ENCODE data around the gene LVRN. TPM values are rescaled to one million over a fixed set of nuclear protein-coding genes. Genes with fewer than 3 reads are reported as not detected.

LVRN gene
- total and polyA plus RNA-seq, 12 donors: 0.19 to 3.7 (median 0.35) TPM

DNA sequence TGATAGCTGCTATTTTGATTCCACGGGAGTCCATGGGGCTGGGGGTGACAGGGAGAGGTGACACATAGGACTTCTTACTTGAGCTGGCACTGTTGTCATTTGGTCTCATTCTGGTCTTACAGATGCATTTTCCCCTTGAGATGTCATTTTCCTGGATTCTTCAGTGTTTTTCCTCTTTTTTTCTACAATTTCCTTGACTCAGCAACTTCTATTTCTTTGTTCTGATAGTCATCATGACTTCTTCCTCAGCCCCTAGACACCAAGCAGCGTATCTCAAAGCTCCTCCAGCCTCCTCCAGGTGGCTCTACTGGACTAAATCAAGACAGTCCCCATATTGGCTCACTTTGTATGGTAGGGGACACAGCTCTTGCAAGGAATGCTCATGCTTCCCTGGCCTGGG lies 16.5 kb downstream of the LVRN start:
- peaks cover 0 to 4% (median 0%) of the 10 kb centered on the region in 3 donors for H3K9me3 ChIP-seq (replicated peaks in 1 of 3)
- no peaks in the 10 kb centered on the region for H3K4me1 ChIP-seq (replicated peaks in 1 of 2)
- intact Hi-C loops (cut with DNase I): no loop called here
- H3K27me3 ChIP-seq: no peaks in the 10 kb centered on the region
- no peak overlapping the region for H3K4me3 ChIP-seq
- H3K36me3 ChIP-seq (replicated peaks in 1 of 2): no peaks in the 10 kb centered on the region
- WGBS, 4 donors: 86 to 94% (median 90%) methylated on average over 2 of the region's 2 CpGs
- no peak for DNase-seq
- no peak overlapping the region for H3K27ac ChIP-seq
- TF ChIP-seq, protein P1, sequence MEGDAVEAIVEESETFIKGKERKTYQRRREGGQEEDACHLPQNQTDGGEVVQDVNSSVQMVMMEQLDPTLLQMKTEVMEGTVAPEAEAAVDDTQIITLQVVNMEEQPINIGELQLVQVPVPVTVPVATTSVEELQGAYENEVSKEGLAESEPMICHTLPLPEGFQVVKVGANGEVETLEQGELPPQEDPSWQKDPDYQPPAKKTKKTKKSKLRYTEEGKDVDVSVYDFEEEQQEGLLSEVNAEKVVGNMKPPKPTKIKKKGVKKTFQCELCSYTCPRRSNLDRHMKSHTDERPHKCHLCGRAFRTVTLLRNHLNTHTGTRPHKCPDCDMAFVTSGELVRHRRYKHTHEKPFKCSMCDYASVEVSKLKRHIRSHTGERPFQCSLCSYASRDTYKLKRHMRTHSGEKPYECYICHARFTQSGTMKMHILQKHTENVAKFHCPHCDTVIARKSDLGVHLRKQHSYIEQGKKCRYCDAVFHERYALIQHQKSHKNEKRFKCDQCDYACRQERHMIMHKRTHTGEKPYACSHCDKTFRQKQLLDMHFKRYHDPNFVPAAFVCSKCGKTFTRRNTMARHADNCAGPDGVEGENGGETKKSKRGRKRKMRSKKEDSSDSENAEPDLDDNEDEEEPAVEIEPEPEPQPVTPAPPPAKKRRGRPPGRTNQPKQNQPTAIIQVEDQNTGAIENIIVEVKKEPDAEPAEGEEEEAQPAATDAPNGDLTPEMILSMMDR (IDR thresholded peaks at IDR 0.05): no peak
- TF ChIP-seq POLR2A (IDR thresholded peaks at IDR 0.05): no peak

DNA sequence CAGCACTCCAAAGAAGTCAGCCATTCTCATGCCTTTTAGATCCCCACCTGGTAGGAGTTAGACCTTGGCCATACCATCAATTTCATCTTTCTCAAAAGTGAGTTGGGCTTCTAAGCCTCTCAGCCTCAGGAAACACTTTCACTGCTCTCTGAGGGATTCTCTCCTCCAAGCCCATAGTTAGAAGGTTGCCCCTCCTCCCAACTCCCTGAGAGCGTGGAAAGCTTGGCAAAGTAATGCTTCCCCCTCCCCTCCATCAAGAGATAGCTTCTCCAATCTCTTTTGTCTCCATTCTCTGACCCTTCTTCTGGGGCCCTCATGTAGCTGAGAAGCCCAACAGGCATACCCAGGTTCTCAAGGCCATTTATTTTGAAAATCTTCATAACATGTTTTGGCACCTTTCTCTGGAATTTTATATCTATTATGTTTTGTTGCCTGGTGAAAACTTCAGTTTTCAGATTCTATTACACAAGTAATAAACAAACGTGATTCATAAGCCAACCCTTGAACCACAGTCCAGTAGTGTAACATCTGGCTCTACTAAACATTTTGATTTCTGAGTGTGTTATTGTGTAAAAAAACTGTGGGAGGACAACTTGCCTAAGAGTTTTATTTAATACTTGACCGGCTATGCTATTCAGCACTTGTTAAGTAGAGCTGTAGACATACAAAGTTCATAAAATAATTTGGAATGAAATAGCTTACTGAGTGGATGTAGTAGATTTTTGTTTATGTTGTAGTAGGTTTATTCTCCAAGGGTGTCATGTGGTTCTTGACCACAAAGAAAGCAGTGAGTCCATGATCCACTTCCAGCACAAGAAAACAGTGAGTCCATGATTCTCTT lies 17.1 kb downstream of the LVRN start:
- WGBS, 4 donors: 57 to 77% (median 69%) methylated on average over 3 of the region's 3 CpGs
- DNase-seq: no peak
- Histone ChIP-seq H3K27ac (no peak overlapping the region), H3K4me1 (replicated peaks in 1 of 2) (no peaks in the 10 kb centered on the region), H3K4me3 (no peak overlapping the region), H3K27me3 (no peaks in the 10 kb centered on the region), H3K36me3 (replicated peaks in 1 of 2) (no peaks in the 10 kb centered on the region), H3K9me3 (replicated peaks in 1 of 3) (peaks cover 0 to 4% (median 0%) of the 10 kb centered on the region in 3 donors)
- TF ChIP-seq, protein P1 (IDR thresholded peaks at IDR 0.05): no peak
- TF ChIP-seq POLR2A (IDR thresholded peaks at IDR 0.05): no peak
- intact Hi-C loops (cut with DNase I): no loop called here

DNA sequence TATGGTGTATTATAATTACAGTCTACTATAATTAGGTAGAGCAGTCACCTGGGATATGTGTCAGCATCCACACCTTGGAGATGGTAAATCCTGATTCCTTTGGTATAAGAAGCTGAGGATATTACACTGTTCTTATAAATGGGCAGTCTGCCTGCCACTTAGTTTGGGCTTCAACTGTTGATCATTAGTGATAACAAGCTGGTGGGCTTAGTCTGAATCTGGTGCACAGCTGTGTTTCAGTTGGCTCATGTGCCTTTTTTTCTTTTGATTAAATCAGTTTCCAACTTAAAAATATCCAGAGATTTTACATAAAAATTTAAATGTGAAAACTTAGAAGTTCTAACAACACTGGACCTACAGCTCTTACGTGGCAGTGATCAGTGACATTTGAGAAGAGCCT lies 21.2 kb downstream of the LVRN start:
- no peaks in the 10 kb centered on the region for H3K9me3 ChIP-seq (replicated peaks in 1 of 3)
- no peaks in the 10 kb centered on the region for H3K27me3 ChIP-seq
- 86 to 96% (median 95%) methylated on average over 1 of the region's 1 CpG for WGBS, 4 donors
- H3K4me1 ChIP-seq (replicated peaks in 1 of 2): no peaks in the 10 kb centered on the region
- intact Hi-C loops (cut with DNase I): no loop called here
- DNase-seq: no peak
- TF ChIP-seq, protein P1 (IDR thresholded peaks at IDR 0.05): no peak
- no peak for TF ChIP-seq POLR2A (IDR thresholded peaks at IDR 0.05)
- no peak overlapping the region for H3K4me3 ChIP-seq
- no peak overlapping the region for H3K27ac ChIP-seq
- no peaks in the 10 kb centered on the region for H3K36me3 ChIP-seq (replicated peaks in 1 of 2)

DNA sequence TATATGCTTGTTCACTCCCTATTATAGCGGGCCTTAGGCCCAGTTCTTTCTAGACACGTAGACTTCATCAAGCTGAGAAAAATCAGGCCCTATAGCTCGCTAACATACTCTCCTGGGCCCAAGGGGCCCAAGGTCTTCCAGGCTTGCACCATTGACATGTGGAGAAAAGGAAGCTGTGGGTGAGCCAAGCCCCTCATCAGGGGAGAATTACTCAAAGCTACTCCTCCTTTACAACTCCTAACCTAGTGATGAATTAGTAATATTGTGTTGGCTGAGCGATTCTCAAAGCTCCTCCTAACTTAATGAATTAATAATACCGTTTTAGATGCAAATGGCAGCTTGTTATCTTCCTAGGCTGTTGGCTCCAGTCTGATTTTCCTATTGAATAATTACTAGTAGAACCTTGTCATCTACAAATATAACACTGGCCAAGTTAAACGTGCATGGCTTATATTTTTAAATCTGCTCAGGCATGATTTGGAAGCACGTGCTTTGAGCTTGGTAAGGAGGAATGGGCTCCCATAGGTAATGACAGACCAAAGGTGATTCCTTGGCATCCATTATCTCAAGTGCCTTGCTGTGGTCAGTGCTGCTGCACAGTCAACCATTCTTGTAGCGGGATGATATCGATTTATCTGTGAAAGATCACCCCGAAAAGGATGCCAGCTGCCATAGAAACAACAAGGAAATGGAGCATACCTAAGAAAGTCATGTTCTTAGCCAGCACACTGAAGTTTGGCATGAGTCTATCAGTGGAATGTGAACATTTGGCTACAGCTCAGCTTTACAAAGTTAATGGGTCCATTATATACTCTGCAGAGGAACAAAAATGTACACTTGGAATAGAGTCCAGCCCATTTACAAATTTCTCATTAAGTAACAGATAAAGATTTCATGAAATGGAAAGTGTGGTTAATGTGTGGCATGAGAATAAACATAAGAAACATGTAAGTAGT lies 23.8 kb downstream of the LVRN start:
- intact Hi-C loops (cut with DNase I): no loop called here
- H3K36me3 ChIP-seq (replicated peaks in 1 of 2): no peaks in the 10 kb centered on the region
- no peak overlapping the region for H3K4me3 ChIP-seq
- H3K4me1 ChIP-seq (replicated peaks in 1 of 2): no peaks in the 10 kb centered on the region
- DNase-seq: no peak
- H3K27ac ChIP-seq: no peak overlapping the region
- H3K9me3 ChIP-seq (replicated peaks in 1 of 3): no peaks in the 10 kb centered on the region
- no peak for TF ChIP-seq POLR2A (IDR thresholded peaks at IDR 0.05)
- TF ChIP-seq, protein P1 (IDR thresholded peaks at IDR 0.05): no peak
- WGBS, 4 donors: 68 to 77% (median 72%) methylated on average over 10 of the region's 10 CpGs
- H3K27me3 ChIP-seq: no peaks in the 10 kb centered on the region
